GM18861 (cell line): ENCODE data around the gene UBR3.

Experiments used
- ATAC-seq: cut with Tn5 transposase; IDR thresholded peaks from one replicate; pipeline ENCODE4 v1.9.1; 2021; ENCODE audit not compliant: unreplicated experiment

Gene UBR3

DNA sequence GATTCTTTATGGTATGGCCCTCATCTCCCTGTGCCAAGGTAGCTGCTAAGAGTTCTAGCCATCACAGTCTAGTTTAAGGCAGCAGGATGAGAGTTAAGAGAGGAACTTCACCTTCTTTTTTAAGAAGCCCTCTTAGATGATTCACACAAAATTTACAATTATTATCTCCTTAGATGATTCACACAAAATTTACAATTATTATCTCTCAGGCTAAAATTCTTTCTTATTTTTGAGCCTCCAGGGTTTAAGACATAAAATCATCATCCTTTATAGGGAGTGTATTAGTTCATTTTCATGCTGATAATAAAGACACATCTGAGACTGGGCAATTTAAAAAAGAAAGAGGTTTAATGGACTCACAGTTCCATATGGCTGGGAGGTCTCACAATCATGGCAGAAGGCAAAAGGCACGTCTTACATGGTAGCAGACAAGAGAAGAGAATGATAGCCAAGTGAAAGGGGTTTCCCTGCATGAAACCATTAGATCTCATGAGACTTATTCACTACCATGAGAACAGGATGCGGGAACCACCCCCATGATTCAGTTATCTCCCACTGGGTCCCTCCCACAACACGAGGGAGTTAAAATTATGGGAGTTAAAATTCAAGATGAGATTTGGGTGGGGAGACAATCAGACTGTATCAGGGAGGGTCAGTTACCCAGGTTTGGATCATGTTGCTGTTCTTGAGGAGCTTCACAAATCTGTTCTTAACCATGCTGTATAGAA is 217.7 kb downstream of the UBR3 start:
- ATAC-seq: no peak

DNA sequence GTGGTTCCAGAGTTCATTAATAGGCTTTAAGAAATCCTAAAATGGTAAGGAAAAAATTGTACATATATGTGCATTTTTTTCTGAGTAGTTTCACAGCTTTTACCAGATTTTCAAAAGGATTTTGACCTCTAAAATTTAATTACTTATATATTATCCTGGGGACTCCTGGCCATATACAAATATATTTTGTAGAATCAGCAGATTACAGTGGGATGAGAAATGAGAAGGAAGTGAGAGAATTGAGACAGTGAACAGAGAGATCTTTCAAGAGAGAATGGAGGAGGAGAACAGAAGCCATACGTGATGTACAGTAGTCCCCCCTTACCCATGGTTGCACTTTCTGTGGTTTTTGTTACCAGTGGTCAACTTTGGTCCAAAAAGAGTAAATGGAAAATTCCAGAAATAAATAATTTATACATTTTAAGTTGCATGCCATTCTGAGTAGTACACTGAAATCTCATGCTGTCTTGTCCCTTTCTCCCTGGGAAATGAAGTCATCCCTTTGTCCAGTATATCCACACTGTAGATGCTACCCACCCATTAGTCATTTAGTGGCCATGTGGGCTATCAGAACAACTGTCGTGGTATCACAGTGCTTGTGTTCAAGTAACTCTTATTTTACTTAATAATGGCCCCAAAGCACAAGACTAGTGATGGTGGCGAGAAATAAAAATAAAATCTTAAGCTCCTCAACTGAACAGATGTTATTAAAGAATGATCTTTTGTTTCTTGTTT is 220.2 kb downstream of the UBR3 start:
- no peak for ATAC-seq

DNA sequence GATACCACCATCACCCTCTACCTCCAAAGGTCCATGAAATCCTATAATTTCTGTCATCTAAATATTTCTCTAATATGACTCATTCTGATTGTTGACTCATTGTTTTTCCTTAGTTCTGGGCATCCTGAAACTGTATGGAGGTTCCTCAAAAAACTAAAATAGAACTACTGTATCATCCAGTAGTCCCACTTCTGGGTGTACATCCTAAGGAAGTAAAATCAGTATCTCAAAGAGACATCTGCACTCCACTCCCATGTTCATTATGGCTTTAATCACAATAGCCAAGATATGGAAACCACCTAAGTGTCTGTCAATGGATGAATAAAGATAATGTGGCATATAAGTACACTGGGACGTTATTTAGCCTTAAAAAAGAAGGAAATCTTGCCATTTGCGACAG is 224.9 kb downstream of the UBR3 start:
- ATAC-seq: no peak

DNA sequence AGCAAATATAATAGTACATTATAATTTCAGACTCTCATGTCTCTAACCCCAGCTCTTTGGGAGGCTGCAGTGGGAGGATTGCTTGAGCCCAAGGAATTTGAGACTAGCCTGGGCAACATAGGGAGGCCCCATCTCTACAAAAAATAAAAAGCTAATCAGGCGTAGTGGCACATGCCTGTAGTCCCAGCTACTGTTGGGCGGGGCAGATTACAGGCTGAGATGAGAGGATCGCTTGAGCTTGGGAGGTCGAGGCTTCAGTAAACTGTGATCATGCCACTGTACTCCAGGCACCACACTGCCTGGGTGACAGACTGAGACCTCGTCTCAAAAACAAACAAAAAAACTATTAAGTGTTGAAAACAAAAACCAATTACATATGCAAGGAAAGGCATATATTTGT is 227.7 kb downstream of the UBR3 start:
- ATAC-seq: no peak

DNA sequence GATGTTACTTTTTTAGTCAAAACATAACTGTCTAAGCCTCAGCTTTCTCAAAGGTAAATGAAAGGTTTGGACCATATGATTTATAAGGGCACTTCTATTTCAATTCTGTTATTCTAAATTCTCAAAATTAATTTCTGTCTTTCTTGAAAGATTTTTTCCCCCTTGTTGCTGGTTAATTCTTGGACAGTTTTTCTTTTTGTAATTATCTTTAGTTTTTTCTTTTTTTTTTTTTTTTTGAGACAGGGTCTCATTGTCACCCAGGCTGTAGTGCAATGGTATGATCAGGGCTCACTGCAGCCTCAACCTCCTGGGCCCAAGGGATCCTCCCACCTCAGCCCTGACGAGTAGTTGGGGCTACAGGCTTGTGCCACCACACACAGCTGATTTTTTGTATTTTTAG is 229.6 kb downstream of the UBR3 start:
- ATAC-seq: no peak

DNA sequence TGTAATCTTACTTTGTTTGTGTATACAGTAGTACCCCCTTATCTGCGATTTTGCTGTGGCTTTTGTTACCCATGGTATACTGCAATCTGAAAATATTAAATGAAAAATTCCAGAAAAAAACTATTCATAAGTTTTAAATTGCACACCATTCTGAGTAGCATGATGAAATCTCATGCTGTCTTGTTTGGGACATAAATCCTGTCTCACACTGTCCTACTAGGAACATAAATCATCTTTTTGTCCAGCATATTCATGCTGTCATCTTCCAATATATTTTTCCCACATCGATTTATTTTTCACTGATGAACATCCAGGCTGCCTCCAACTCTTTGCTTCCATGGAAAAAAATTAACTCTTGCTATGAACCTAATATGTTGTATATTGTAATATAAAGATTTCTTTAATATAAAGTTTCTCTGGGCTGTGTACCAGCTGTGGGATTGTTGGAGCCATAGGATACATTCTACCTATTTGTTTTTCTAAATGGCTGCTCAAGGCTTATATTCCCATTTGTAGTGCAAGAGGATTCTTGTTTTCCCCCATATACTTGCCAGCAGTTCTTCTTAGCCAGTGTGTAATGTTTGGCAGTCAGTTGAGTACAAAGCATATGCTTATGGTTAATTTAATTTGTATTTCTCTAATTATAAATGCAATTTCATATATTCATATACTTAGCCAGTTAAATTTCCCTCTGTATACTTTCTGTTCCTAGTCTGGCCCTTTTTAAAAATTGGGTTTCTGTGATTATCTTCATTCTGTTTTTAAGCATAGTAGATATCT is 236.4 kb downstream of the UBR3 start:
- ATAC-seq: no peak

DNA sequence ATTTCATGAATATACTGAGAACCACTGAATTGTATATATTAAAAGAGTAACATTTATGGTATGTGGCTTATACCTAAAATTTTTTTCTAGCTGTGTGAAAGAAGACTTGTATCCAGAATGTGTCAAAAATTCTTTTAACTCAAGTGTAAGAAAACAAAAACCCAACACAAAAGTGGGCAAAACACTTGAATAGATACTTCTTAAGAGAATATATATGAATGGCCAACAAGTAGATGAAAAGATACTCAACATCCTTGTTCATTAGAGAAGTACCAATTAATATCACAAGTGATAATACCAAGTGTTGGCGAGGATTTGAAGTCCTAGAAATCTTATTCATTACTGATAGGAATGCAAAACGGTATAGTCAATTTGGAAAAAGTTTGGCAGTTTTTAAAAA is 243.5 kb downstream of the UBR3 start:
- ATAC-seq: no peak

DNA sequence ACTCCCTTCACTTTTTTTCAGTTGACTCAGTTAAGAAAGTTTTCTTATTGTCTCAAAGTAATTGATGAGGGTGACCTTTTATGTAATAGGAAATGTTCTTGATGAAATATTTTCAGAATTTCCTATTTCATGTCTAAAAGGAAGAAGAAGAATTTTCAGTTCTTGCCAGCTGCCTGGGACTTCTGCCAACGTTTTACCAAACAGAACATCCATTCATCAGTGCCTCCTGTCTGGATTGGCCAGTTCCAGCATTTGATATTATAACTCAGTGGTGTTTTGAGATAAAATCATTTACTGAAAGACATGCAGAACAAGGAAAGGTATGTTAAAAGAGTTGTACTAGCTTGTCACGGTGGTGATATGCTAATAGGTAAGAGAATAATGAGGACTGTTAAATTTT is 246.0 kb downstream of the UBR3 start:
- no peak for ATAC-seq

DNA sequence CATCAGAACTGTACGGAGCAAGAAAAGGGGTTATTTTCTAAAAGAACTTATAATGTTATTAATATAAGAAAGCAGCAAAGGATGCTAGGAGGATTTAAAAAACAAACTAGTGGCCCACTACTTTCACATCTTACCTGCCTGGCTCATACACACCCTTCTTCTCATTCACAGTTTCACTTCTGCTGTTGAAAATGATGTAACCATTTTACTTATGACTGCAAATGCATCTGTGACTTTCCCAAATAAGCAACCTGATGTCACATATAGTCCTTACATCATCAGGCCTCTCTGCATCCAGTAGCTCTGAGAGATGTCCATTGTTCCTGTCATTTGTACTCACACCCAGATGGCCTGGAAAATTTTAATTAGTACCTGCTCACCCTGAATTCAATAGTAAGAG is 248.9 kb downstream of the UBR3 start:
- no peak for ATAC-seq

DNA sequence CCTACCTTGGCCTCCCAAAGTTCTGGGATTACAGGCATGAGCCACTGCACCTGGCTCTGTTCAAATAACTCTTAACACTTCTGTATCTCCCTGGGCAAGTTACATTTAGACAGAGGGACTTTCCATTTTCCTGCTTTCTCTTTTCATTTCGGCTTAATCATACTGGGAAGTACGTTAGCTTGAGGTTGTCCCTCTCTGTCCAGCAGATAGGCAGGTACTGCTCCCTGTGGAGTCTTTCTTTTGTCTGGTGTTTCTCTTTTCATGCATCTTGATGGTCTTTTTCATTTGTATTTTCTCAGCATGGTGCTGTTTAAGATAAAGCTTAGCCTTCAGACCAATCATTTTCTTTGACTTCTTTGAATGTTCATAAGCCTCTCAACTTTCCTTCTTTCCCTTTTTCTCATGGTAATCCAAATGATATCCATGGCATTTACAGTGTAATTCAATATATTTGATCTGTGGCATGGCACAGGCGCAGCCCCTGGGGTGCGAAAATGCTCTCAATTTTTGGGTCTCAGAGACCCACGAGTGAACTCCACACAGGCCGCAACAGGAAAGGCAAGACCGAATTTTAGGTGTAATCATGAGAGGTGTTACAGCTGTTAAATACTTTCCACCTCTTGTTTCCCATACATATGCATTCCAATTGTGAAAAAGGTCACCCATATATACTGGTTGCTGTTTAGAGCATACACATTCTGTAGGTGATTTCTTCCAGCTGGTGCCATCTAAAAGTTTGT is 250.7 kb downstream of the UBR3 start:
- no peak for ATAC-seq

DNA sequence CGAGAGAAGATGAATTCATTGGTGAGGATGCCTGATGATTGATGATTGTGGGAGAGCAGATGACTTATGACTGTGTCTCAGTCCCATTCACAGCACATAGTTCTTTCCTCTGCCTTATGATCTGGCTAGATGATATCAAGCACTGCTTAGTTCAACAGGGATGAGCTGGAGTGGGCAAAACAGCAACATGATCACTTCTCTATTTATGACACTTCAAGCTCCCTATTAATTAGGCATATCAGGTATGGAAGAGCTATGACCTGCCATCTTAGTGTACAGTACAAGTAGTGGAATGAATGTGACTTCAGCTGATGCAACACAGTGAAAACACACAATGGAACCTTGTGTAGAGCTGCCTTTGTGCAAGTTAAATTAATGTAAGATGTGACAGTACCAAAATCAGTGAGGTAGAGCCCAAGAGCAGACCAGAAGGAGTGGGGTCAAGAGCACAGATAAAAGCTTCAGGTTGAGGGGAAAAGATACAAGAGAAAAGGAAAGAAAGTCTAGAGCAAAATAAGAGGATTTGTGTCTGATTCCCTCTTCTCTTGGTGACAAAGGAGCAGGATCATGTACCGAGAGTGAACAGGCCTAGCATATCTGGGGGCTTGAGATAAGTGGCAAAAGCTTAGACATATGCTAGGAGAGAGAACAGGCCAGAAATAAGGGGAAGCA is 257.7 kb downstream of the UBR3 start:
- ATAC-seq: no peak

DNA sequence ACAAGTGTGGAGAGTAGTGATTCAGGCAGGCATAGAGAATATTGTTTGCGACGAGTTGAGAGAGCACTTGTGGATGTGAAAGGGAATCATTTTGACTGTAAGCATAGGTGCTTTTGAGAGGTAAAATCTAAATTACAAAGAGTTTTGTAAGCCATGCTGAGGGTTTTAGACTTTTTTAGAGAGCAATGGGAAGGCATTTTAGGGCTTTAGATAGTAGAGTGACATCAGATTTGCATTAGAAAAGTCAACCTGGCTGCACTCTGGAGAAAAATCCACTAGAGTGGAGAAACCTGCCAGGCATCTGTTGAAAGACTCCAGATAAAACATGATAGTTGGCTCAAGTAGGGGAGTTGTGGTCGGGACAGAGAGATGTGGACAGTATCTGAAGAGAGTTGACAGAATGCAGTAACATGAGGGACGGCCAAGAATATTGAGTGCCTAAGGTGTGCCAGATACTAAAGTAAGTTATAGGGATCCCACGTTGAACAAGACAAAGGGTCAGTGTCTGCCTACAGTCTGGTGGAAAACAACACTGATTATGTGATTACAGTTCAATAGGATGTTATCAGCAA is 258.9 kb downstream of the UBR3 start:
- no peak for ATAC-seq

DNA sequence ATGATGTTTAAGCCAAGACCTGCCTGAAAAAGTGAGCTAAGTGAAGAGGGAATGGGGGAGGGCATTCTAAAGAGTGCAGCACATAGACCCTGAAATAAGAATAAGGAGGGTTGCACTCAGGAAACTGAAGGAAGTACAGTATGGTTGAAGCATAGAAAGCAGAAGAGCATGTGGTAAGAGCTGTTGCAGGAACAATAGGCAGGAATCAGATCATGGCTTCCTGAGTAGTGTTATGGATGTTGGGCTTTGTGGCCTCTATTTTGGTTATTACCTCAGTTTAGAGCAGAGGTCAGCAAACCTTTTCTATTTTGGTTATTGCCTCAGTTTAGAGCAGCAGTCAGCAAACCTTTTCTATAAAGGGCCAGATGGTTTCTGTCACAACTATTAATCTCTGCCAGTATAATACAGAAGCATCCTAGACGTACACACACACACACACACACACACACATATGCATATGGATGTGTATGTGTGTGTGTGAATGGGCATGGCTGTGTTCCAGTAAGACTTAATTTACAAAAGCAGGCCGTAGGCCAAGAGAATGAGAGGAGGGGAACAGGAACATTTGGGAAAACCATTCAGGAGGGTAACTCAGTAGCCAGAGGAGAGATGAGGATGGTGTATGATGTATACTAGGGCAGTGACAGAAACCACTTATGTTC is 259.6 kb downstream of the UBR3 start:
- no peak for ATAC-seq

DNA sequence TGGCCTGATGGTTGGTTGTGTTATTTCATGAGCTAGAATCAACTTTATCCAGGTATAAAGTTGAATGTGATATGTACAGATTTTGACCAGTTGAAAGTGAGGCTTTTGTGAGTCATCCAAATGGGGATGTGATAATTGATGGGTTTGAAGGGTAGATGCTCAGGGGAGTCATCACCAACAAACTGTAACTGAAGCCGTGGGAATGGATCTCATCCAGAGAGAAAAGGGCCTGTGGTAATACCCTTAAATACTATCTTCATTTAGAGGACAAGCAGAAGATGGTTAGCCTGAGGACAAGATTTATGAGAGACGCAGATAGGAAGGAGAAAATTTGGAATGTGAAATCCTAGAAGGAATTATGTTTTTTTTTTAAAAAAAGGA is 260.1 kb downstream of the UBR3 start:
- ATAC-seq: no peak

DNA sequence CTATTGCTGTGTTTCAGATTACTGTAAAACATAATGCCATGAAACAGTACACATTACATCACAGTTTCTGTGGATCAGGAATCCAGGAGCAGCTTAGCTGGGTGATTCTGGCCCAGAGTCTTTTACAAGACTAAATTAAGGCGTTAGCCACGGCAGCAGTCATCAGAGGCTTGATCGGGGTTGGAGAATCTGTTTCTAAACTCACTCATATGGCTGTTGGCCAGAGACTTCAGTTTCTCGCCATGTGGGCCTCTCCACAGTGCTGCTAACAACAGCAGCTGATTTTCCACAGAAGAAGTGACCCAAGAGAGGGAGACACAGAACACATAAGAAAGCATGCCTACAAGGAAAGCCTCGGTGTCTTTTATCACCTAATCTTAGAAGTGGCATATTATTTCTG is 261.5 kb downstream of the UBR3 start:
- no peak for ATAC-seq

DNA sequence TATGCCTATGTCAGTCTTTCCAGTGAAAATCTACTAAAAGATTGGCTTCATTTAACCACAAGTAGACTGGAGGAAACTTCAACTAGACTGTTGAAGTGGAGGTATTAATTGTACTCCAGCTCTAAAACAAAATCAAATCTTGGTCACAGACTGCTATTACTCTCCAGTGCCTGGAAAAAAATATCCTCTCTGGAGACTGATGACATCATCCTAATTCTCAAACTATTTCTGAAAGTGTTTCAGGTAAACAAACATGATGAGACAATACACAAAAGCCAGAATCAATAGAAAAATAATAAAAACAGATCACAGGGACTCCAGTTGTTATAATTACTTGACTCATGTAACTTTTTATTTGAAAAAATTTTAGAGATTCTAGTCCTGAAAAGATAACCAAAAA is 263.0 kb downstream of the UBR3 start:
- ATAC-seq: no peak

DNA sequence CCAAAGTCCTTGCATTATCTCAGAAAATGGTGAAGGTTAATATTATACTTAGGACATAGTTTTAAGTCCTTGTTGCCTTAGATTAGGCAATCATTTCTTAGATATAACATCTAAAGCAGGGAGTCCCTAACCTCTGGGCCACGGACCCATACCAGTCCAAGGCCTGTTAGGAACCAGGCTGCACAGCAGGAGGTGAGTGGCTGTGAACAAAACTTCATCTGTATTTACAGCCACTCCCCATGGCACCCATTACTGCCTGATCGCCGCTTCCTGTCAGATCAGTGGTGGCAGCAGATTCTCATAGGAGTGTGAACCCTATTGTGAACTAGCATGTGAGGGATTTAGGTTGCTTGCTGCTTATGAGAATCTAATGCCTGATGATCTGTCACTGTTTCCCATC is 264.2 kb downstream of the UBR3 start:
- no peak for ATAC-seq

DNA sequence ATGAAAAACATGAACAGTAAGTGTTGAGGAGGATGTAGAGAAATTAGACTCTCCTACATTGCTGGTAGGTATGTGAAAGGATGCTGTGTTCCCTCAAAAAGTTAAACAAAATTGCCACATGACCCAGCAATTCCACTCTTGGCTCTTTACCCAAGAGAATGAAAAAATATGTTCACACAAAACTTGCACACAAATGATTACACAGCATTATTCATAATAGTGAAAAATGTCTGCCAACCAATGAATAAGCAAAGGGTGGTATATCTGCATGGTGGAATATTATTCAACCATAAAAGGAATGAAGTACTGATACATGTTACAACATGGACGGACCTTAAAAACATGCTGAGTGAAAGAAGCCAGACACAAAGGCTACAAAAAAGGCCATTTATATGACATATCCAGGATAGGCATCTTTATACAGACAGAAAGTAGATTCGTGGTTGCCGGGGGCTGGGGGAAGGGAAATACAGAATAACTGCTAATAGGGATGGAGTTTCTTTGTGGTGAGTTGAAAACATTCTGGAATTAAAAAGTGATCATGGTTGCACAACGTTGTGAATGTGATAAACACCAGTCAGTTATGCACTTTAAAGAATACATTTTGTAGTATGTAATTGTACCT is 265.3 kb downstream of the UBR3 start:
- no peak for ATAC-seq

DNA sequence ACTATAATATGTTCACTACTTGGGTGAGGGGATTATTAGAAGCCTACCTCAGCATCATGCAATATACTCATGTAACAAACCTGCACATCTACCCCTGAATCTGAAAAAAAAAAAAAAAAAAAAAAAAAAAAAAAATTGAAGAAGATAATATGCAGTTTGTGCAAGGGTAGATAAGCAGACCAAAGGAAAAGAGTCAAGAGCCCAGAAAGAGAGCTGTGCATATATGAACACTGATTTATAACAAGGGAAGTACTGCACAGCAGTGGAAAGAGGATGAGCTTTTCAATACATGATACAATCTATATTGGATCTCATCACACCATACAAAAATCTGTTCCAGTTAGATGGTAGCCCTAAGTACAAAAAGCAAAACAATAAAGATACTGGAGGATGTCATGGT is 268.1 kb downstream of the UBR3 start:
- ATAC-seq: no peak
